ENCODE data around the gene RGS4. TPM values are rescaled to one million over a fixed set of nuclear protein-coding genes. Genes with fewer than 3 reads are reported as not detected.

Gene RGS4
- total RNA-seq, 1 donor from 2014 or later, result 20.8 TPM

DNA sequence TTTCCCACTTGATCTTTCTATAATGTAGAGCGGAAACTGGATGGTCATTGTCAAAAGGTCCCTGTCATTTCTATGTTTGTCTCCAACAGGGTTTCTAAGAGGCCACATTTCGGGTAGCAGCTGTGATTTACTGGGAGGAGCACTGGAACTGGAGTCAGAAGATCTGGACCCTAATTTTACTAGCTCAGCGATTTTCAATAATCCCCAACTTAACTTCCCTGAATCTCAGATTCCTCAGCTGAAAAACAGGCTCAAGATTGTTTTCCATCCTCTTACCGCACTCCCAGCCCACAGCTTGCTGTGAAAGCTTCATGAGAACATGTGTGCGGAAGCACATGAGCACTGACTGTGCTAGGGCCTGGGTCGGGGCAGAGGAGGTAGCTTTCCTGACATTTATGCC, 19.9 kb upstream of the RGS4 start:
- no peak for TF ChIP-seq CTCF (IDR thresholded peaks at IDR 0.05; ENCODE audit: insufficient read depth, low read length, poor library complexity, severe bottlenecking)
- H3K27me3 ChIP-seq (ENCODE audit: control insufficient read depth, insufficient read depth, low read length), result no peaks in the 10 kb centered on the region
- H3K4me3 ChIP-seq (ENCODE audit: low read depth, low read length), result no peak overlapping the region
- no peak for DNase-seq (ENCODE audit: low read depth)
- H3K36me3 ChIP-seq (ENCODE audit: control insufficient read depth, insufficient read depth, low read length), result no peaks in the 10 kb centered on the region

DNA sequence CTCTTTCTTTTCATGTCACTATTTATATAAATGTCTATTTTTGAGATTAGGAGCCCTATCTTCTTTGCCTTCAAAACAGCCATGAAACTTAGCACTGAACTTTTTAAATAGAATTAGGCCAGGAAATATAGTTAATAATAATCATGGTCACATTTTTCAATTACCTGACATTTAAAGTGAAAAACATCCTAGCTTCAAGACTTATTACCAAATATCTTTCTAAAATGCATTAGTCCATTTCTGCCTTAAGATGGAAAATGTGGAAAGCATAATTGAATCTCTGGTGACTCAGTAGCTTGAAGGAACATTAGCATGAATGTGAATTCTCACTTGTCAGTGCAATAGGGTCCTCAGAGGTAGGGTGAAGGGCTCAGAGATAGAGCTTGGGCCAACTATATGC, 18.7 kb upstream of the RGS4 start:
- no peak for DNase-seq (ENCODE audit: low read depth)
- no peaks in the 10 kb centered on the region for H3K36me3 ChIP-seq (ENCODE audit: control insufficient read depth, insufficient read depth, low read length)

GRCh38 chr1:163054181-163054591, 15.0 kb upstream of the RGS4 start:
- no peak for DNase-seq (ENCODE audit: low read depth)
- H3K4me3 ChIP-seq (ENCODE audit: low read depth, low read length), result no peak overlapping the region
- no peaks in the 10 kb centered on the region for H3K36me3 ChIP-seq (ENCODE audit: control insufficient read depth, insufficient read depth, low read length)
- no peaks in the 10 kb centered on the region for H3K27me3 ChIP-seq (ENCODE audit: control insufficient read depth, insufficient read depth, low read length)
- no peak for TF ChIP-seq CTCF (IDR thresholded peaks at IDR 0.05; ENCODE audit: insufficient read depth, low read length, poor library complexity, severe bottlenecking)

More for the DNA sequence above, 18.7 kb upstream of the RGS4 start:
- TF ChIP-seq CTCF (IDR thresholded peaks at IDR 0.05; ENCODE audit: insufficient read depth, low read length, poor library complexity, severe bottlenecking), result no peak
- Histone ChIP-seq H3K4me3 (ENCODE audit: low read depth, low read length) (no peak overlapping the region), H3K27me3 (ENCODE audit: control insufficient read depth, insufficient read depth, low read length) (no peaks in the 10 kb centered on the region)

DNA sequence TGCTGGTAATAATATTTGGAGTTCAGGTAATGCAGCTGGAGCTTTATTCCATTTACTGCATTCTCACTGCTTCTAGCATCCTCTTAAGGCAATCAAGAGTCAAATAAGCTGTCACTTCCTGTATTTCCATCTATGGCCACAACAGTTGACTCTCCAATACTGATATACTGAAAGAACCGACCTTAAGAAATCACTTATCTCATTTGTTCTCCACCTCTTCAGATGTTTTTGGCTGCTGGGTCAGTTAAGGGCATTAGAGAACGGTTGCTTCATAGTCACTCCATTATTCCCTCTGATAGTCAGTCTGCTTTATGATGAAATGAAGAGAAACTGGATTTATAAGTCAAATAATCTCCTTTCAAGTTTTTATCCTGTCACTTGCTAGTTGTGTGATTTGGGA, 14.2 kb upstream of the RGS4 start:
- TF ChIP-seq CTCF (IDR thresholded peaks at IDR 0.05; ENCODE audit: insufficient read depth, low read length, poor library complexity, severe bottlenecking), result no peak
- Histone ChIP-seq H3K27me3 (ENCODE audit: control insufficient read depth, insufficient read depth, low read length) (no peaks in the 10 kb centered on the region), H3K4me3 (ENCODE audit: low read depth, low read length) (no peak overlapping the region), H3K36me3 (ENCODE audit: control insufficient read depth, insufficient read depth, low read length) (no peaks in the 10 kb centered on the region)
- DNase-seq (ENCODE audit: low read depth), result no peak

GRCh38 chr1:163055531-163055930, 13.6 kb upstream of the RGS4 start:
- H3K4me3 ChIP-seq (ENCODE audit: low read depth, low read length), result no peak overlapping the region
- DNase-seq (ENCODE audit: low read depth), result no peak
- no peaks in the 10 kb centered on the region for H3K27me3 ChIP-seq (ENCODE audit: control insufficient read depth, insufficient read depth, low read length)
- no peak for TF ChIP-seq CTCF (IDR thresholded peaks at IDR 0.05; ENCODE audit: insufficient read depth, low read length, poor library complexity, severe bottlenecking)
- no peaks in the 10 kb centered on the region for H3K36me3 ChIP-seq (ENCODE audit: control insufficient read depth, insufficient read depth, low read length)

DNA sequence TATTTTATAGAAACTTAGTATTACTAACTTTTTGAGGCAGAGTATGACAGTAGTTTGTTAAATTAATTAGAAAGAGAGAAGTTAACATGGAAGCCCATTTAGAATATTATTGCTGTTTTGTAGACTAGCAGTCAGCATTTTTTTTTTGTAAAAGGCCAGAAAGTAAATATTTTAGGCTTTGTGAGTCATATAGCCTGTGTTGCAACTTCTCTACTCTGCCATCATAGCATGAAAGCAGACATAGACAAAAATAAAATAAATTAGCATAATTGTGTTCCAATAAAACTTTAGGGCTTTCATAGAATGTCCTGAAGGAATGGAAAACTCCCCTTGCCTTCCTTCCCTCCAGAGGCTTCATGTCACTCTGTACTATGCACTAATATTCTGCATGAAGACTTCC, 12.3 kb upstream of the RGS4 start:
- no peak overlapping the region for H3K4me3 ChIP-seq (ENCODE audit: low read depth, low read length)
- DNase-seq (ENCODE audit: low read depth), result no peak
- TF ChIP-seq CTCF (IDR thresholded peaks at IDR 0.05; ENCODE audit: insufficient read depth, low read length, poor library complexity, severe bottlenecking), result no peak
- no peaks in the 10 kb centered on the region for H3K36me3 ChIP-seq (ENCODE audit: control insufficient read depth, insufficient read depth, low read length)
- H3K27me3 ChIP-seq (ENCODE audit: control insufficient read depth, insufficient read depth, low read length), result no peaks in the 10 kb centered on the region
